MM.1S (cell line): ENCODE measurements around the gene KRTAP10-9.

Source experiments
- DNase-seq: peaks from one replicate; pipeline ENCODE4 v3.0.0-alpha.2; 2015
- H2AFZ ChIP-seq: fragments of 300-600 bp; sonication (generic); 2 replicates; pipeline ENCODE4 v1.6.0; 2016; ENCODE audit warnings: antibody characterized with exemption, low read length
- H3F3A ChIP-seq: fragments of 300-600 bp; sonication (generic); 2 replicates; pipeline ENCODE4 v1.6.1; 2016; ENCODE audit warnings: mild to moderate bottlenecking, antibody characterized with exemption, low read length, moderate library complexity, mixed read lengths; ENCODE audit not compliant: insufficient read depth
- H3K27ac ChIP-seq: fragments of 300-600 bp; sonication (generic); 2 replicates; pipeline ENCODE4 v1.5.1; 2016; ENCODE audit warnings: mild to moderate bottlenecking, low read length
- H3K27me3 ChIP-seq: fragments of 300-600 bp; sonication (generic); replicated peaks from 2 replicates; pipeline ENCODE4 v1.6.0; 2016; ENCODE audit warnings: low read length; ENCODE audit not compliant: insufficient read depth
- H3K36me3 ChIP-seq: fragments of 300-600 bp; sonication (generic); replicated peaks from 2 replicates; pipeline ENCODE4 v1.6.1; 2016; ENCODE audit warnings: mild to moderate bottlenecking, low read length, mixed read lengths; ENCODE audit not compliant: insufficient read depth
- H3K4me1 ChIP-seq: fragments of 300-600 bp; sonication (generic); 2 replicates; pipeline ENCODE4 v1.6.1; 2016; ENCODE audit warnings: low read length, mixed read lengths
- H3K4me2 ChIP-seq: fragments of 300-600 bp; sonication (generic); 2 replicates; pipeline ENCODE4 v1.6.0; 2016; ENCODE audit warnings: low read depth, low read length
- H3K4me3 ChIP-seq: fragments of 300-600 bp; sonication (generic); 2 replicates; pipeline ENCODE4 v1.5.1; 2016; ENCODE audit warnings: low read length, mixed read lengths
- H3K79me2 ChIP-seq: fragments of 300-600 bp; sonication (generic); 2 replicates; pipeline ENCODE4 v1.6.1; 2016; ENCODE audit warnings: mixed run types, low read length, mixed read lengths
- H3K9ac ChIP-seq: fragments of 300-600 bp; sonication (generic); 2 replicates; pipeline ENCODE4 v1.6.1; 2016; ENCODE audit warnings: low read length, mixed read lengths
- H3K9me2 ChIP-seq: fragments of 300-600 bp; sonication (generic); replicated peaks from 2 replicates; pipeline ENCODE4 v1.6.1; 2016; ENCODE audit warnings: mild to moderate bottlenecking, low read length, mixed read lengths; ENCODE audit not compliant: insufficient read depth
- H3K9me3 ChIP-seq: fragments of 300-600 bp; sonication (generic); replicated peaks from 2 replicates; pipeline ENCODE4 v1.6.1; 2016; ENCODE audit warnings: mild to moderate bottlenecking, low read length, mixed read lengths; ENCODE audit not compliant: insufficient read depth
- H4K20me1 ChIP-seq: fragments of 300-600 bp; sonication (generic); 2 replicates; pipeline ENCODE4 v1.6.1; 2016; ENCODE audit warnings: mild to moderate bottlenecking, low read length, moderate library complexity, mixed read lengths; ENCODE audit not compliant: insufficient read depth
- EZH2 ChIP-seq: fragments of 300-600 bp; sonication (generic); optimal IDR thresholded peaks from 2 replicates; pipeline ENCODE3; 2017; ENCODE audit warnings: low read depth, mild to moderate bottlenecking, antibody characterized with exemption, low read length, mixed read lengths
- EZH2phosphoT487 ChIP-seq: fragments of 300-600 bp; sonication (generic); IDR thresholded peaks from 2 replicates; pipeline ENCODE4 v1.6.1; 2018; ENCODE audit warnings: antibody characterized with exemption, low read length
- TF ChIP-seq, protein P1 (sequence below): fragments of 300-600 bp; sonication (generic); IDR thresholded peaks from 2 replicates; pipeline ENCODE4 v1.5.1; 2016; ENCODE audit warnings: antibody characterized with exemption, low read length, mixed read lengths

Gene KRTAP10-9

DNA sequence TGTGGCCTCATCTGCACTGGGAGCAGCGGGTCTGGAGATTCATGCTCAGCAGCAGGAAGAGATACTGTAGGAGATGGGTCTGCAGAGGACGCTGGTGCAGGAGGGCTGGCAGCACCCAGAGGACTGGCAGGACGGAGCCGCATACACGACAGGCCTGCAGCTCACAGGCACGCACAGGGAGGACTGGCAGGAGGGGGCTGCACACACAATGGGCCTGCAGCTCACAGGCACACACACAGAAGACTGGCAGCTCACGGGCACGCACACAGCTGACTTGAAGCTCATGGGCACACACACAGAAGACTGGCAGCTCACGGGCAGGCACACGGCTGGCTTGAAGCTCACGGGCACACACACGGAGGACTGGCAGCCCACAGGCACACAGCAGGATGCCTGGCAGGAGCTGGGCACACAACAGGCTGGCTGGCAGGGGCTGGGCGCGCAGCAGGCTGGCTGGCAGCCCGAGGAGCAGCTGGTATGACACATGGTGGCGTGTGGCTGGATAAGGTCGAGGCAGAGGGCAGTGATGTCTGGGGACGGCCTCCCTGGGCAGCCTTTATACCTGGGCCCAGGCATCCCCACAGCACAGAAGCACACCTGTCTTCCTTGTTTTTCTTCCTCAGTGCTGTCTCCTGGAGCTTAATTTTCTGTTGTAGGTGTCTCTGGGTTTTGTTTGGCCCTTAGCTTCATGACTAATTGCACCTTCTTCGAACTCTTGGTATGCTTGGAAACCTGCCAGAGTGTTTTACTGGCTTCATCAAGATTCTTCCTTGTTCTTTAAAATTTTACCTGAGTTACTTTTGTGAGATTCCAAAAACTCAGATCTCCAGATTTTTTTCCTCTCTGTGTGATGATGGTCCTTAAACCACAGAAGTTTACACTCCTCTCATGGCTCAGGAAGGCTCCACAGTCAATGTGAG lies 39.8 kb downstream of the KRTAP10-9 start, which contains the start of gene KRTAP12-2:
TSS of gene KRTAP12-2 (minus strand) at position 527 of the 920 bp plus-strand sequence. CDS start at position 486, 41 bp downstream.
- Histone ChIP-seq H3K36me3 (no peaks in the 10 kb centered on the region), H3K9me2 (no peaks in the 10 kb centered on the region), H3K27ac (no peak within 1 kb of the TSS), H3F3A (no peaks in the 10 kb centered on the region), H3K79me2 (no peaks in the 10 kb centered on the region), H3K4me3 (no peak within 1 kb of the TSS), H3K4me2 (no peak within 1 kb of the TSS), H3K9ac (no peak within 1 kb of the TSS), H3K4me1 (no peaks in the 10 kb centered on the region), H4K20me1 (no peaks in the 10 kb centered on the region), H3K9me3 (no peaks in the 10 kb centered on the region), H2AFZ (no peak within 1 kb of the TSS), H3K27me3 (peaks cover 95% of the 10 kb centered on the region)
- no peak for TF ChIP-seq EZH2phosphoT487
- TF ChIP-seq, protein P1, sequence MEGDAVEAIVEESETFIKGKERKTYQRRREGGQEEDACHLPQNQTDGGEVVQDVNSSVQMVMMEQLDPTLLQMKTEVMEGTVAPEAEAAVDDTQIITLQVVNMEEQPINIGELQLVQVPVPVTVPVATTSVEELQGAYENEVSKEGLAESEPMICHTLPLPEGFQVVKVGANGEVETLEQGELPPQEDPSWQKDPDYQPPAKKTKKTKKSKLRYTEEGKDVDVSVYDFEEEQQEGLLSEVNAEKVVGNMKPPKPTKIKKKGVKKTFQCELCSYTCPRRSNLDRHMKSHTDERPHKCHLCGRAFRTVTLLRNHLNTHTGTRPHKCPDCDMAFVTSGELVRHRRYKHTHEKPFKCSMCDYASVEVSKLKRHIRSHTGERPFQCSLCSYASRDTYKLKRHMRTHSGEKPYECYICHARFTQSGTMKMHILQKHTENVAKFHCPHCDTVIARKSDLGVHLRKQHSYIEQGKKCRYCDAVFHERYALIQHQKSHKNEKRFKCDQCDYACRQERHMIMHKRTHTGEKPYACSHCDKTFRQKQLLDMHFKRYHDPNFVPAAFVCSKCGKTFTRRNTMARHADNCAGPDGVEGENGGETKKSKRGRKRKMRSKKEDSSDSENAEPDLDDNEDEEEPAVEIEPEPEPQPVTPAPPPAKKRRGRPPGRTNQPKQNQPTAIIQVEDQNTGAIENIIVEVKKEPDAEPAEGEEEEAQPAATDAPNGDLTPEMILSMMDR = no peak
- TF ChIP-seq EZH2 = no peak
- no peak for DNase-seq

DNA sequence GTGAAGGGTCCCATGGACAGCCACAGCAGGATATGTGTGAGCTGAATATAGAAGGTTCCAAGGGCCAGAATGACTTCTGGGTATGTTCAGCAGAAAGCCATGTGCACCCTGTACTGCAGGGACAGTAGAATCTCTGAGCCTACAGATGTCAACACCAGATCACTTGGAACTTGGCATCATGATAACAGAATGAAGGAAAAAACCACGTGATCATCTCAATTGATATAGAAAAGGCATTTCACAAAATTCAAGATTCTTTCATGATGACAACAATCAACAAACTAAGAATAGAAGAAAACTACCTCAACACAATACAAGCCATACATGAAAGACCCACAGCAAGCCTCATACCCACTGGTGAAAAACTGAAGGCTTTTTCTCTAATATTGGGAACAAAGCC lies 40.7 kb downstream of the KRTAP10-9 start:
- Histone ChIP-seq H3F3A (no peaks in the 10 kb centered on the region), H3K27ac (no peak overlapping the region), H3K4me2 (no peak overlapping the region), H3K9me2 (no peaks in the 10 kb centered on the region), H3K9me3 (no peaks in the 10 kb centered on the region), H2AFZ (no peak overlapping the region), H3K4me1 (no peaks in the 10 kb centered on the region), H3K36me3 (no peaks in the 10 kb centered on the region), H3K79me2 (no peaks in the 10 kb centered on the region), H3K27me3 (peaks cover 92% of the 10 kb centered on the region), H3K9ac (no peak overlapping the region), H4K20me1 (no peaks in the 10 kb centered on the region), H3K4me3 (no peak overlapping the region)
- TF ChIP-seq EZH2phosphoT487 (no peak), EZH2 (no peak)
- TF ChIP-seq, protein P1 = no peak
- no peak for DNase-seq

DNA sequence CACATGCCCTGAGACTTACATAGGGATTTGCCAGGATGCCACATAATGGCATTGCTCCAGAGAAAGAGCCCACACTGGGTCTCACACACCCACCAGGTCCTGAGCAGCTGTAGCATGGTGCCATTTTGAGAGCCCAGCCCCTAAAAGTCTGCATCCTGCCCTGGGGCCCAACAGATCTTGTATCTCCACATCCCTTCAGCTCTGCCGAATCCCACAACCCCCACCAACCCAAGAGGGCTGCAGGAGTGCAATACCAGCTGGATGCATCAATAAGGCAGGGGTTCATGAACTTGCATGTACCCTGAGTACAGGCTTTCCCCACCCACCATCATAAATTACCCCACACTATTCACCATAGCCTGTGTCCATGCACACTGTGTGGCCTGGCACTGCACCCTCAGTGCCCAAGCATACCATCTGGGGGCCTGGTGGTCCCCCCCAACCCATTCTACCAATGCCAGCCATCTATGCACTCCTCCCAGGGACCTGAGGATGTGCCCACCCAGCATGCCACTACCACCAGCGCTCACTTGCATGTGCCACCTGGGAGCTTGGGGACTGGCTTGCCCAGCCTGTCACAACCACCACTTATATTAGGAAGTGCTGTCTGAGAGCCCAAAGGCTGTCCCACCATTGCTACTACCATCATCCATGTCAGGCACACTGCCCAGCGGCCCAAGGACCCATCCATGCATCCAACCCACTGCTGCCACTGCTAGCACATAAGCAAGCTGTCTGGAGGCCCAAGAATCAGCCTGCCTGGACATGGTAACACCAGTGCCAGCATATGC lies 43.9 kb downstream of the KRTAP10-9 start:
- no peaks in the 10 kb centered on the region for H3K9me2 ChIP-seq
- no peak for DNase-seq
- H3K27ac ChIP-seq = no peak overlapping the region
- no peaks in the 10 kb centered on the region for H3K36me3 ChIP-seq
- H3F3A ChIP-seq = no peaks in the 10 kb centered on the region
- no peak overlapping the region for H2AFZ ChIP-seq
- no peaks in the 10 kb centered on the region for H4K20me1 ChIP-seq
- peaks cover 92% of the 10 kb centered on the region for H3K27me3 ChIP-seq
- TF ChIP-seq EZH2 (no peak), EZH2phosphoT487 (no peak)
- TF ChIP-seq, protein P1 = no peak
- no peak overlapping the region for H3K4me3 ChIP-seq
- H3K9me3 ChIP-seq = no peaks in the 10 kb centered on the region
- no peaks in the 10 kb centered on the region for H3K4me1 ChIP-seq
- no peak overlapping the region for H3K4me2 ChIP-seq
- no peak overlapping the region for H3K9ac ChIP-seq
- no peaks in the 10 kb centered on the region for H3K79me2 ChIP-seq
